ENCODE results near the gene PPP4R2.
"Not testable (repeated sequence)": the region's sequence is repeated elsewhere in the genome, so short reads cannot be mapped to it uniquely, and the experiment has no call there.

Gene PPP4R2

GRCh38 chr3:73026111-73026759 is 29.6 kb downstream of the PPP4R2 start:
- no peak for DNase-seq (ENCODE audit: low read depth in 2 of 2)

- DNase-seq (ENCODE audit: low read depth in 2 of 2): no peak
Observed at GRCh38 chr3:73026760-73027113, 30.1 kb downstream of the PPP4R2 start.

- no peak for DNase-seq (ENCODE audit: low read depth in 2 of 2)
Observed at GRCh38 chr3:73028803-73029202, 32.2 kb downstream of the PPP4R2 start.

- no peak for DNase-seq (ENCODE audit: low read depth in 2 of 2)
Observed at GRCh38 chr3:73029321-73029796, 32.7 kb downstream of the PPP4R2 start.

- DNase-seq (ENCODE audit: low read depth in 2 of 2): no peak
Observed at GRCh38 chr3:73030073-73030597, 33.5 kb downstream of the PPP4R2 start.

- no peak for DNase-seq (ENCODE audit: low read depth in 2 of 2)
Observed at GRCh38 chr3:73031573-73032103, 35.0 kb downstream of the PPP4R2 start.

- no peak for DNase-seq (ENCODE audit: low read depth in 2 of 2)
Observed at GRCh38 chr3:73036694-73037591, 40.3 kb downstream of the PPP4R2 start.

GRCh38 chr3:73041537-73041936 is 44.9 kb downstream of the PPP4R2 start:
- no peak for DNase-seq (ENCODE audit: low read depth in 2 of 2)

GRCh38 chr3:73043414-73043813 is 46.8 kb downstream of the PPP4R2 start:
- DNase-seq (ENCODE audit: low read depth in 2 of 2): no peak

- no peak for DNase-seq (ENCODE audit: low read depth in 2 of 2)
Observed at GRCh38 chr3:73045391-73045790, 48.8 kb downstream of the PPP4R2 start.

GRCh38 chr3:73046195-73046594 is 49.6 kb downstream of the PPP4R2 start:
- no peak for DNase-seq (ENCODE audit: low read depth in 2 of 2)

GRCh38 chr3:73049319-73049718 is 52.7 kb downstream of the PPP4R2 start:
- no peak for DNase-seq (ENCODE audit: low read depth in 2 of 2)

GRCh38 chr3:73052857-73053256 is 56.2 kb downstream of the PPP4R2 start:
- DNase-seq (ENCODE audit: low read depth in 2 of 2): no peak

GRCh38 chr3:73055583-73055982 is 59.0 kb downstream of the PPP4R2 start:
- no peak for DNase-seq (ENCODE audit: low read depth in 2 of 2)

GRCh38 chr3:73056014-73056844 is 59.6 kb downstream of the PPP4R2 start:
- DNase-seq (ENCODE audit: low read depth in 2 of 2): no peak

GRCh38 chr3:73056845-73057150 is 60.2 kb downstream of the PPP4R2 start:
- no peak for DNase-seq (ENCODE audit: low read depth in 2 of 2)

GRCh38 chr3:73060302-73060723 is 63.7 kb downstream of the PPP4R2 start:
- DNase-seq (ENCODE audit: low read depth in 2 of 2): no peak

GRCh38 chr3:73061416-73061815 is 64.8 kb downstream of the PPP4R2 start, which contains the start of gene EBLN2:
Gene EBLN2 (plus strand): TSS chr3:73061659. CDS start chr3:73062082, 423 bp downstream.
- no peak for DNase-seq (ENCODE audit: low read depth in 2 of 2)

- not testable (repeated sequence) for DNase-seq (ENCODE audit: low read depth in 2 of 2)
Observed at GRCh38 chr3:73066243-73066642, 69.6 kb downstream of the PPP4R2 start.

GRCh38 chr3:73068419-73068818 is 71.8 kb downstream of the PPP4R2 start:
- DNase-seq (ENCODE audit: low read depth in 2 of 2): no peak

GRCh38 chr3:73069187-73069586 is 72.6 kb downstream of the PPP4R2 start:
- no peak for DNase-seq (ENCODE audit: low read depth in 2 of 2)
